K562 (cell line): ENCODE data around the gene CALD1. TPM values are rescaled to one million over a fixed set of nuclear protein-coding genes. Genes with fewer than 3 reads are reported as not detected.

Experiments
- ATAC-seq: fragments of 200-7000 bp; cut with Tn5 transposase; 3 replicates; pipeline ENCODE4 v1.9.1; 2020; ENCODE audit warnings: moderate library complexity
- BruUV-seq: library from RNA; stranded (reverse); fragments of 400-500 nt; replicated peaks from 2 replicates; lab custom pipeline; 2021; lab: Mats Ljungman, UMichigan
- CTCF ChIA-PET: fragments of 300-600 bp; formaldehyde crosslinking; extraction: SDS; loops from one replicate; lab custom pipeline; 2021; ENCODE audit warnings: low intra/inter-chr PET ratio; lab: Yijun Ruan, JAX
- POLR2A ChIA-PET: fragments of 300-600, 350-650 bp; sonication (Branson Sonifier 250); formaldehyde crosslinking; extraction: SDS; loops from one replicate; lab custom pipeline; 2021; ENCODE audit warnings: antibody characterized with exemption, inconsistent platforms; lab: Yijun Ruan, JAX
- DNase-seq, 4 experiments: peaks; one replicate each; pipeline versions ENCODE4 v3.0.0 to v3.0.0-alpha.2; 2011 to 2018; ENCODE audit warnings: low spot score in 3 of 4, mixed read lengths in 3 of 4; ENCODE audit errors: extremely low read depth in 1 of 4
- FAIRE-seq: peaks from 2 replicates; lab custom pipeline; 2011; peaks lifted over from hg19 to GRCh38; lab: Jason Lieb, UNC
- H2AFZ ChIP-seq: 2 replicates; pipeline ENCODE4 v1.6.0; 2011; ENCODE audit warnings: low read depth, low read length, control low read depth, inconsistent platforms
- H3K27ac ChIP-seq: fragments of 200-600 bp; 3 replicates; pipeline ENCODE4 v1.8.0; 2011; ENCODE audit warnings: low read depth, mild to moderate bottlenecking, control low read depth, inconsistent platforms, low read length, moderate library complexity, mixed read lengths; ENCODE audit errors: extremely low read depth
- H3K27me3 ChIP-seq, 2 experiments: fragments of 300-600 bp in 1 of 2; 2 replicates in 1 of 2; 3 replicates in 1 of 2; pipeline versions ENCODE4 v1.6.0 to v1.8.0; 2011; ENCODE audit warnings: inconsistent platforms in 2 of 2, low read length in 2 of 2, mild to moderate bottlenecking in 1 of 2, mixed read lengths in 1 of 2, moderate library complexity in 1 of 2; ENCODE audit not compliant: control insufficient read depth in 2 of 2, insufficient read depth in 2 of 2
- H3K36me3 ChIP-seq: fragments of 300-600 bp; 3 replicates; pipeline ENCODE4 v1.8.0; 2011; ENCODE audit warnings: mild to moderate bottlenecking, low read length, inconsistent platforms; ENCODE audit not compliant: control insufficient read depth, insufficient read depth
- H3K4me1 ChIP-seq, 2 experiments: fragments of 200-600 bp in 1 of 2; replicated peaks in 1 of 2; 2 replicates in 1 of 2; 3 replicates in 1 of 2; pipeline versions ENCODE4 v1.5.1 to v1.8.0; 2011; ENCODE audit warnings: inconsistent platforms in 2 of 2, low read length in 2 of 2, mild to moderate bottlenecking in 1 of 2, mixed read lengths in 1 of 2, moderate library complexity in 1 of 2; ENCODE audit not compliant: control insufficient read depth in 2 of 2, insufficient read depth in 2 of 2
- H3K4me2 ChIP-seq: 2 replicates; pipeline ENCODE4 v1.6.1; 2011; ENCODE audit warnings: low read length, control low read depth, inconsistent platforms, mixed read lengths; ENCODE audit not compliant: insufficient read depth
- H3K4me3 ChIP-seq: fragments of 200-600 bp; sonication (generic), shearing (Covaris generic); 2 replicates; pipeline ENCODE4 v1.5.1; 2016; ENCODE audit warnings: control low read depth, inconsistent platforms
- H3K79me2 ChIP-seq: fragments of 200-600 bp; 3 replicates; pipeline ENCODE4 v1.8.0; 2011; ENCODE audit warnings: low read length, inconsistent platforms; ENCODE audit not compliant: control insufficient read depth, insufficient read depth
- H3K9ac ChIP-seq, 2 experiments: 2 replicates each; pipeline versions ENCODE4 v1.6.0 to v1.6.1; 2011; ENCODE audit warnings: low read depth in 2 of 2, low read length in 2 of 2, control low read depth in 1 of 2, inconsistent platforms in 1 of 2, mild to moderate bottlenecking in 1 of 2, mixed read lengths in 1 of 2; ENCODE audit not compliant: insufficient read depth in 1 of 2
- H3K9me1 ChIP-seq: one replicate; pipeline ENCODE4 v1.6.0; 2011; ENCODE audit warnings: inconsistent platforms, mild to moderate bottlenecking, low read length, moderate library complexity; ENCODE audit not compliant: control insufficient read depth, insufficient read depth
- H3K9me3 ChIP-seq: replicated peaks from 2 replicates; pipeline ENCODE4 v1.5.1; 2011; ENCODE audit warnings: low read depth, low read length, inconsistent platforms; ENCODE audit not compliant: control insufficient read depth, insufficient read depth
- H4K20me1 ChIP-seq: replicated peaks from 2 replicates; pipeline ENCODE4 v1.6.1; 2011; ENCODE audit warnings: low read length, inconsistent platforms, mixed read lengths; ENCODE audit not compliant: control insufficient read depth, insufficient read depth
- BCL6 ChIP-seq: fragments of 250-450 bp; sonication (Bioruptor Pico); IDR thresholded peaks from 2 replicates; pipeline ENCODE4 v1.4.0; 2020
- HDAC3 ChIP-seq: fragments of 450-650 bp; IDR thresholded peaks from 2 replicates; pipeline ENCODE4 v1.6.1; 2018; ENCODE audit warnings: borderline replicate concordance, mild to moderate bottlenecking, moderate library complexity; ENCODE audit not compliant: partially characterized antibody
- HEY1 ChIP-seq: fragments of 250-450 bp; sonication (Bioruptor Pico); IDR thresholded peaks from 2 replicates; pipeline ENCODE4 v1.5.0; 2020; ENCODE audit warnings: mild to moderate bottlenecking, moderate library complexity, borderline replicate concordance
- HMBOX1 ChIP-seq: sonication (generic); IDR thresholded peaks from 2 replicates; pipeline ENCODE4 v1.6.1; 2016
- NBN ChIP-seq: fragments of 450-650 bp; IDR thresholded peaks from 2 replicates; pipeline ENCODE4 v1.6.1; 2016; ENCODE audit warnings: low read depth, mild to moderate bottlenecking
- NR2C1 ChIP-seq, 2 experiments: fragments of 450-650 bp; IDR thresholded peaks; 2 replicates each; pipeline ENCODE4 v1.6.1; 2017; ENCODE audit warnings: mild to moderate bottlenecking in 2 of 2, antibody characterized with exemption in 1 of 2, inconsistent platforms in 1 of 2, missing compliant biosample characterization in 1 of 2, missing genetic modification characterization in 1 of 2
- POLR2AphosphoS5 ChIP-seq: IDR thresholded peaks from 2 replicates; pipeline ENCODE4 v1.6.1; 2011; ENCODE audit warnings: mild to moderate bottlenecking, low read depth, low read length, moderate library complexity; ENCODE audit not compliant: control insufficient read depth, insufficient read depth
- PYGO2 ChIP-seq: fragments of 450-650 bp; IDR thresholded peaks from 2 replicates; pipeline ENCODE4 v1.6.1; 2016; ENCODE audit warnings: mild to moderate bottlenecking, missing genetic modification characterization, moderate library complexity, missing compliant biosample characterization
- SMAD4 ChIP-seq: fragments of 250-450 bp; sonication (Bioruptor Pico); conservative IDR thresholded peaks from 2 replicates; pipeline ENCODE4 v1.8.0; 2021; ENCODE audit warnings: inconsistent platforms, mild to moderate bottlenecking, moderate library complexity
- SPI1 ChIP-seq: IDR thresholded peaks from 2 replicates; pipeline ENCODE4 v1.6.1; 2011; ENCODE audit warnings: low read depth, low read length, control low read depth, borderline replicate concordance
- TEAD4 ChIP-seq, 2 experiments: sonication (generic) in 1 of 2; formaldehyde crosslinking in 1 of 2; IDR thresholded peaks; 2 replicates each; pipeline versions ENCODE4 v1.6.1 to v1.8.0; 2012 to 2022; ENCODE audit warnings: borderline replicate concordance in 1 of 2, inconsistent platforms in 1 of 2, low read length in 1 of 2, mild to moderate bottlenecking in 1 of 2, missing genetic modification reagents in 1 of 2
- TRIM24 ChIP-seq, 2 experiments: fragments of 450-650 bp; IDR thresholded peaks; 2 replicates each; pipeline ENCODE4 v1.6.1; 2016
- ZBTB34 ChIP-seq: fragments of 250-450 bp; sonication (Bioruptor Pico); IDR thresholded peaks from 2 replicates; pipeline ENCODE4 v1.8.0; 2021; ENCODE audit warnings: mild to moderate bottlenecking, moderate library complexity
- ZFP30 ChIP-seq: fragments of 250-450 bp; sonication (Bioruptor Pico); IDR thresholded peaks from 2 replicates; pipeline ENCODE4 v1.8.0; 2022; ENCODE audit warnings: moderate library complexity, mild to moderate bottlenecking, inconsistent platforms, borderline replicate concordance
- ZKSCAN3 ChIP-seq: fragments of 250-450 bp; sonication (Bioruptor Pico); IDR thresholded peaks from 2 replicates; pipeline ENCODE4 v1.4.0; 2020
- ZNF395 ChIP-seq: fragments of 200-800 bp; sonication (Bioruptor generic); IDR thresholded peaks from 2 replicates; pipeline ENCODE4 v1.6.1; 2017; ENCODE audit warnings: missing genetic modification characterization, missing compliant biosample characterization
- WGBS: fragments of 100-300 bp; shearing (Covaris generic); methylation state at CpG from one replicate; pipeline ENCODE4 v1.1.6; 2016; ENCODE audit warnings: low coverage, mixed read lengths; ENCODE audit not compliant: insufficient coverage; ENCODE audit errors: missing lambda C conversion rate; 5-methylcytosine and 5-hydroxymethylcytosine counted together
- in situ Hi-C: fragments of 300-500 bp; cut with MboI; formaldehyde crosslinking; loops from 4 replicates; pipeline ENCODE4 v1.15.0; 2018; ENCODE audit warnings: inconsistent platforms, mixed read lengths
- intact Hi-C: fragments of 100-400 bp; cut with micrococcal nuclease; formaldehyde crosslinking; loops from 2 replicates; pipeline ENCODE4 v1.14.2; 2022
- polyA plus RNA-seq, 8 experiments: library from polyadenylated mRNA; depleted of rRNA in 4 of 8; stranded (reverse) in 5 of 8; unstranded in 3 of 8; fragments of >200 nt; fragmentation: Nextera tagmentation in 2 of 8; fragmentation: Illumina TruSeq in 1 of 8; extraction: Ambion mirVana in 2 of 8; extraction: Trizol in 1 of 8; gene quantifications; 2 replicates each; pipeline versions ENCODE4 v1.2.1 to v1.2.3, GENCODE V29; 2011 to 2014; ENCODE audit warnings: inconsistent platforms in 1 of 8, missing spikeins in 1 of 8
- total RNA-seq, 7 experiments: library from RNA; depleted of rRNA in 6 of 7; stranded (reverse); fragments of >200 nt in 6 of 7; fragmentation: Illumina TruSeq in 2 of 7; extraction: Trizol in 2 of 7; gene quantifications; 2 replicates each; pipeline versions ENCODE4 v1.2.1 to v1.2.3, GENCODE V29; 2011 to 2021; ENCODE audit warnings: low replicate concordance in 1 of 7

CALD1 gene
- total and polyA plus RNA-seq, 9 of the 15 experiments (the other 6 are each of a cell fraction or from before 2014, with no cell fraction given), result 0.40 TPM; not detected in 8

GRCh38 chr7:134834689-134835462 lies 55.4 kb downstream of the CALD1 start:
- 4% methylated on average over 3 of the region's 3 CpGs for WGBS
- no TSS peak for BruUV-seq
- Histone ChIP-seq H3K9ac (peak overlapping the region; percentile 4 to 53; a peak in 1 of 4 replicates), H4K20me1 (no peaks in the 10 kb centered on the region), H2AFZ (peak overlapping the region; percentile 58), H3K27ac (peak overlapping the region; percentile 46), H3K27me3 (peaks cover 0 to 6% of the 10 kb centered on the region in 2 experiments; a peak in 1 of 5 replicates), H3K9me3 (no peaks in the 10 kb centered on the region), H3K79me2 (no peaks in the 10 kb centered on the region), H3K9me1 (no peaks in the 10 kb centered on the region), H3K4me1 (peaks cover 0 to 23% of the 10 kb centered on the region in 2 experiments; a peak in 2 of 5 replicates), H3K4me2 (peak overlapping the region; percentile 69), H3K4me3 (no peak overlapping the region), H3K36me3 (no peaks in the 10 kb centered on the region)
- in situ Hi-C loops, result no loop called here
- CTCF ChIA-PET, result interaction anchor here (0.7 kb wide), 1 partner anchor 417 kb away, joined by 3 read pairs; no protein-coding TSS in a partner anchor
- ATAC-seq (peak; percentile 88), FAIRE-seq (peak; percentile 74), DNase-seq (peak in 2 of 4 experiments; percentile 70 to 71)
- POLR2A ChIA-PET, result interaction anchor here (0.6 to 1.8 kb wide), 4 partner anchors 11 to 177 kb away, joined by 3 to 5 read pairs (median 3); no protein-coding TSS in a partner anchor
- intact Hi-C loops, result no loop called here
- TF ChIP-seq TRIM24 (IDR thresholded peaks at IDR 0.05), result peak; percentile 89 to 94
- peak; percentile 98 for TF ChIP-seq TEAD4 (IDR thresholded peaks at IDR 0.05; ENCODE audit: low read length)
- no peak for TF ChIP-seq TEAD4 (CRISPR knock-in tag; IDR thresholded peaks at IDR 0.05; ENCODE audit: borderline replicate concordance)
- TF ChIP-seq HMBOX1, result peak; percentile 80
- peak; percentile 84 for TF ChIP-seq POLR2AphosphoS5
- TF ChIP-seq PYGO2 (tag), result peak; percentile 70
- 0 out of 2 replicates have a peak, but pooled peaks have one; percentile 22 for TF ChIP-seq ZNF395 (CRISPR knock-in tag)
- no peak for TF ChIP-seq NR2C1 (IDR thresholded peaks at IDR 0.05)
- TF ChIP-seq NR2C1 (tag; IDR thresholded peaks at IDR 0.05), result peak; percentile 38; the same call in 1 of the 2 replicates
- no peak for TF ChIP-seq ZFP30 (CRISPR knock-in tag)
- TF ChIP-seq ZKSCAN3 (CRISPR knock-in tag), result no peak
- TF ChIP-seq SPI1, result peak; percentile 59; the same call in 1 of the 2 replicates
- no peak for TF ChIP-seq ZBTB34 (CRISPR knock-in tag)
- TF ChIP-seq NBN, result peak; percentile 89; the same call in 1 of the 2 replicates
- 0 out of 2 replicates have a peak, but pooled peaks have one; percentile 32 for TF ChIP-seq BCL6 (CRISPR knock-in tag)
- peak; percentile 94 for TF ChIP-seq SMAD4 (CRISPR knock-in tag)
- no peak for TF ChIP-seq HEY1
- TF ChIP-seq HDAC3, result peak; percentile 81
